ENCODE measurements around the gene SMARCAL1. TPM values are rescaled to one million over a fixed set of nuclear protein-coding genes. Genes with fewer than 3 reads are reported as not detected.
A peak's percentile ranks its signal among the peaks of the same experiment; 100 is the strongest.

Gene SMARCAL1
- total and polyA plus RNA-seq, 2 of the 4 experiments (the other 2 are of a cell fraction) = 13.6 to 21.0 TPM

- DNase-seq (no peak), ATAC-seq (ENCODE audit: low read depth) (no peak)
- BruUV-seq (replicated peaks) = no TSS peak
- H3K9me1 ChIP-seq (ENCODE audit: insufficient read depth, low read length) = peaks cover 19% of the 10 kb centered on the region
- H2BK20ac ChIP-seq (ENCODE audit: low read depth, low read length) = no peak overlapping the region
- H3K9me3 ChIP-seq (ENCODE audit: control insufficient read depth, insufficient read depth, low read length) = no peaks in the 10 kb centered on the region
- no peak overlapping the region for H2AFZ ChIP-seq (replicated peaks; ENCODE audit: low read length, poor library complexity)
- peak overlapping the region; percentile 5; the same call in 1 of the 2 replicates for H3K27ac ChIP-seq (ENCODE audit: insufficient read depth, low read length)
- 0 out of 2 replicates have a peak overlapping the region, but pooled peaks have one; percentile 1 for H4K91ac ChIP-seq (ENCODE audit: insufficient read depth, low read depth, low read length)
- no peak overlapping the region for H3K23ac ChIP-seq (ENCODE audit: low read depth, low read length)
- peaks cover 7 to 25% of the 10 kb centered on the region in 2 experiments for H3K79me1 ChIP-seq (ENCODE audit: low read depth in 1 of 2, low read length in 2 of 2)
- no peak overlapping the region for H3K4me2 ChIP-seq (ENCODE audit: low read depth, low read length)
- H3K18ac ChIP-seq (ENCODE audit: low read depth, low read length) = no peak overlapping the region
- peak overlapping the region; percentile 57 for H2BK5ac ChIP-seq (ENCODE audit: low read depth, low read length, poor library complexity, severe bottlenecking)
- WGBS, 2 experiments (ENCODE audit: extremely low coverage in 2 of 2, insufficient read length in 1 of 2) = 100% methylated on average over 1 of the region's 9 CpGs; no CpG with 5 or more reads in 1 of the 2 experiments
- H4K8ac ChIP-seq (ENCODE audit: low read depth in 2 of 2, low read length in 2 of 2) = peak overlapping the region; percentile 5 to 24; a peak in 1 of 4 replicates
- H4K5ac ChIP-seq (ENCODE audit: low read depth, low read length) = peak overlapping the region; percentile 43; the same call in 1 of the 2 replicates
- H3K56ac ChIP-seq (ENCODE audit: extremely low read depth, insufficient read depth, low read length) = no peak overlapping the region
- H4K20me1 ChIP-seq (ENCODE audit: insufficient read depth, low read length) = no peaks in the 10 kb centered on the region
- H3K4me1 ChIP-seq (ENCODE audit: control insufficient read depth, insufficient read depth, low read length) = peaks cover 19% of the 10 kb centered on the region
- dilution Hi-C loops (cut with HindIII; ENCODE audit: low sequenced_read_pairs, unreplicated experiment) = no loop called here
- H2AK9ac ChIP-seq (replicated peaks; ENCODE audit: low read depth, low read length, poor library complexity) = no peak overlapping the region
- peak overlapping the region; percentile 72; the same call in 1 of the 3 replicates for H2BK15ac ChIP-seq (ENCODE audit: low read depth, low read length)
- H3K14ac ChIP-seq (replicated peaks; ENCODE audit: low read depth, low read length) = 0 out of 2 replicates have a peak overlapping the region, but pooled peaks have one; percentile 28
- intact Hi-C loops (cut with micrococcal nuclease) = no loop called here
- H3K4me3 ChIP-seq (ENCODE audit: insufficient read depth, low read depth, low read length) = no peak overlapping the region
- CTCF ChIA-PET = interaction anchor here (1.0 kb wide), 1 partner anchor 193 kb away, joined by 3 read pairs; no protein-coding TSS in a partner anchor
- H3K4ac ChIP-seq (ENCODE audit: low read depth, low read length) = no peak overlapping the region; the same call in 1 of the 2 replicates
- no peak overlapping the region for H3K9ac ChIP-seq (ENCODE audit: low read depth, low read length)
- TF ChIP-seq NFE2L2 (IDR thresholded peaks at IDR 0.05; ENCODE audit: low read depth, low read length) (no peak), MAFK (IDR thresholded peaks at IDR 0.05; ENCODE audit: low read depth, low read length) (no peak), USF2 (IDR thresholded peaks at IDR 0.05; ENCODE audit: low read depth, low read length) (no peak), ELK1 (IDR thresholded peaks at IDR 0.05; ENCODE audit: borderline replicate concordance, low read depth, low read length) (no peak), SMC3 (IDR thresholded peaks at IDR 0.05; ENCODE audit: low read depth, low read length) (no peak), CEBPB (IDR thresholded peaks at IDR 0.05; ENCODE audit: low read depth, low read length) (no peak), BHLHE40 (IDR thresholded peaks at IDR 0.05; ENCODE audit: low read depth, low read length) (no peak), RCOR1 (IDR thresholded peaks at IDR 0.05; ENCODE audit: insufficient replicate concordance, low read length) (no peak), RAD21 (IDR thresholded peaks at IDR 0.05; ENCODE audit: low read length) (no peak), FOS (IDR thresholded peaks at IDR 0.05; ENCODE audit: low read depth, low read length) (no peak)
- POLR2A ChIA-PET (ENCODE audit: unreplicated experiment) = interaction anchor here (1.4 kb wide), 1 partner anchor 9 kb away, joined by 3 read pairs; no protein-coding TSS in a partner anchor
- H2AK5ac ChIP-seq (ENCODE audit: low read depth, low read length) = peak overlapping the region; percentile 65
- in situ Hi-C loops (cut with MboI; ENCODE audit: low sequenced_read_pairs) = no loop called here
- no peaks in the 10 kb centered on the region for H3K27me3 ChIP-seq (ENCODE audit: control insufficient read depth, insufficient read depth, low read length)
- H2BK120ac ChIP-seq (ENCODE audit: low read depth, low read length) = 0 out of 2 replicates have a peak overlapping the region, but pooled peaks have one; percentile 1
- H3K36me3 ChIP-seq (ENCODE audit: control insufficient read depth, insufficient read depth, low read length) = no peaks in the 10 kb centered on the region
Measured at GRCh38 chr2:216491793-216492596, 79.7 kb downstream of the SMARCAL1 start.

Data from IMR-90 (cell line).